Liver (tissue), 9 donors: ENCODE measurements around the gene ANAPC16. TPM values are rescaled to one million over a fixed set of nuclear protein-coding genes. Genes with fewer than 3 reads are reported as not detected.

ENCODE experiments used
- DNase-seq: peaks from one replicate; pipeline ENCODE4 v3.0.0-alpha.2; 2017; ENCODE audit warnings: low spot score
- H3K27ac ChIP-seq, 2 donors: one replicate each; pipeline ENCODE4 v1.7.0; 2013; ENCODE audit warnings: inconsistent platforms in 2 of 2, low read length in 2 of 2, control low read depth in 1 of 2, low read depth in 1 of 2, mild to moderate bottlenecking in 1 of 2
- H3K27me3 ChIP-seq, 4 donors: one replicate each; pipeline versions ENCODE4 v1.6.1 to v1.7.0; 2013; ENCODE audit warnings: low read length in 3 of 4, inconsistent platforms in 1 of 4, mild to moderate bottlenecking in 1 of 4, moderate library complexity in 1 of 4; ENCODE audit not compliant: control insufficient read depth in 4 of 4, insufficient read depth in 4 of 4
- H3K36me3 ChIP-seq, 4 donors: one replicate each; pipeline versions ENCODE4 v1.6.1 to v1.7.0; 2013; ENCODE audit warnings: low read length in 3 of 4, mild to moderate bottlenecking in 3 of 4, low read depth in 1 of 4, moderate library complexity in 1 of 4; ENCODE audit not compliant: control insufficient read depth in 4 of 4, insufficient read depth in 3 of 4
- H3K4me1 ChIP-seq, 4 donors: one replicate each; pipeline versions ENCODE4 v1.6.1 to v1.7.0; 2013; ENCODE audit warnings: low read length in 3 of 4, mild to moderate bottlenecking in 3 of 4, moderate library complexity in 1 of 4; ENCODE audit not compliant: control insufficient read depth in 4 of 4, insufficient read depth in 4 of 4
- H3K4me3 ChIP-seq, 3 donors: one replicate each; pipeline versions ENCODE4 v1.6.1 to v1.7.0; 2013; ENCODE audit warnings: low read length in 3 of 3, control low read depth in 1 of 3, low read depth in 1 of 3, mild to moderate bottlenecking in 1 of 3
- H3K9ac ChIP-seq, 2 donors: one replicate each; pipeline ENCODE4 v1.7.0; 2013; ENCODE audit warnings: low read length in 2 of 2, mild to moderate bottlenecking in 2 of 2, moderate library complexity in 2 of 2, control low read depth in 1 of 2, low read depth in 1 of 2
- H3K9me3 ChIP-seq, 4 donors: one replicate each; pipeline versions ENCODE4 v1.6.1 to v1.7.0; 2013; ENCODE audit warnings: low read length in 3 of 4; ENCODE audit not compliant: control insufficient read depth in 4 of 4
- ATF3 ChIP-seq: IDR thresholded peaks from 2 replicates; pipeline ENCODE4 v1.6.1; 2016; ENCODE audit warnings: antibody characterized with exemption
- EGR1 ChIP-seq, 2 donors: IDR thresholded peaks; 2 replicates each; pipeline ENCODE4 v1.6.1; 2016 to 2018; ENCODE audit warnings: antibody characterized with exemption in 2 of 2, low read depth in 2 of 2
- FOXA1 ChIP-seq: IDR thresholded peaks from 2 replicates; pipeline ENCODE4 v1.6.1; 2016; ENCODE audit warnings: antibody characterized with exemption
- FOXA2 ChIP-seq: IDR thresholded peaks from 2 replicates; pipeline ENCODE4 v1.6.1; 2016; ENCODE audit warnings: antibody characterized with exemption
- GABPA ChIP-seq, 2 donors: IDR thresholded peaks in 1 of 2; conservative IDR thresholded peaks in 1 of 2; 2 replicates each; pipeline ENCODE4 v1.6.1; 2016; ENCODE audit warnings: antibody characterized with exemption in 2 of 2, mild to moderate bottlenecking in 1 of 2, moderate library complexity in 1 of 2
- HNF4A ChIP-seq, 2 donors: conservative IDR thresholded peaks; 2 replicates each; pipeline ENCODE4 v1.6.1; 2016; ENCODE audit warnings: antibody characterized with exemption in 2 of 2, mild to moderate bottlenecking in 2 of 2
- HNF4G ChIP-seq: IDR thresholded peaks from 2 replicates; pipeline ENCODE4 v1.6.1; 2016; ENCODE audit warnings: antibody characterized with exemption
- JUND ChIP-seq, 2 donors: IDR thresholded peaks; 2 replicates each; pipeline ENCODE4 v1.6.1; 2016; ENCODE audit warnings: antibody characterized with exemption in 2 of 2
- MAX ChIP-seq: IDR thresholded peaks from 2 replicates; pipeline ENCODE4 v1.6.1; 2016; ENCODE audit warnings: antibody characterized with exemption
- NR2F2 ChIP-seq: IDR thresholded peaks from 2 replicates; pipeline ENCODE4 v1.6.1; 2016; ENCODE audit warnings: antibody characterized with exemption
- RAD21 ChIP-seq, 2 donors: IDR thresholded peaks; 2 replicates each; pipeline ENCODE4 v1.6.1; 2016; ENCODE audit warnings: antibody characterized with exemption in 2 of 2, mild to moderate bottlenecking in 2 of 2
- REST ChIP-seq: IDR thresholded peaks from 2 replicates; pipeline ENCODE4 v1.6.1; 2016; ENCODE audit warnings: antibody characterized with exemption, mild to moderate bottlenecking
- RXRA ChIP-seq, 2 donors: IDR thresholded peaks; 2 replicates each; pipeline ENCODE4 v1.6.1; 2017 to 2018; ENCODE audit warnings: antibody characterized with exemption in 2 of 2, mild to moderate bottlenecking in 1 of 2
- SP1 ChIP-seq: IDR thresholded peaks from 2 replicates; pipeline ENCODE4 v1.6.1; 2018; ENCODE audit warnings: antibody characterized with exemption, mild to moderate bottlenecking
- TAF1 ChIP-seq: conservative IDR thresholded peaks from 2 replicates; pipeline ENCODE4 v1.6.1; 2016; ENCODE audit warnings: antibody characterized with exemption, mild to moderate bottlenecking
- YY1 ChIP-seq: IDR thresholded peaks from 2 replicates; pipeline ENCODE4 v1.6.1; 2016; ENCODE audit warnings: antibody characterized with exemption, mild to moderate bottlenecking
- WGBS: extraction: QIAGEN DNeasy Blood & Tissue Kit; methylation state at CpG from one replicate; pipeline ENCODE4 v1.1.7; 2013; 5-methylcytosine and 5-hydroxymethylcytosine counted together
- polyA plus RNA-seq, 2 donors: library from polyadenylated mRNA; stranded (reverse) in 1 of 2; unstranded in 1 of 2; fragments of 200-250 nt in 1 of 2; fragments of >200 nt in 1 of 2; fragmentation: Nextera tagmentation in 1 of 2; extraction: Ambion mirVana in 1 of 2; gene quantifications; one replicate each; pipeline versions ENCODE4 v1.2.1 to v1.2.3, GENCODE V29; 2013 to 2015
- total RNA-seq, 2 donors: library from RNA; depleted of rRNA; stranded (reverse); fragments of >200 nt; gene quantifications; one replicate each; pipeline ENCODE4 v1.2.3, GENCODE V29; 2014
- donor health status: healthy.
- donor health status: healthy.
- donor health status: healthy.
- donor health status: healthy.
- donor health status: healthy.

ANAPC16 gene
- total and polyA plus RNA-seq, 4 donors: 36.8 to 96.3 (median 55.6) TPM

- 98% methylated on average over 3 of the region's 3 CpGs for WGBS
- no peak overlapping the region for H3K4me3 ChIP-seq
- TF ChIP-seq FOXA1: no peak
- TF ChIP-seq HNF4G: no peak
- TF ChIP-seq HNF4A (conservative IDR thresholded peaks at IDR 0.05): no peak
- no peak for TF ChIP-seq EGR1 (IDR thresholded peaks at IDR 0.05; ENCODE audit: low read depth in 2 of 2)
- TF ChIP-seq REST: no peak
- no peak for TF ChIP-seq RXRA (IDR thresholded peaks at IDR 0.05)
- TF ChIP-seq MAX: no peak
- no peak for TF ChIP-seq RAD21 (IDR thresholded peaks at IDR 0.05)
- no peak for TF ChIP-seq JUND (IDR thresholded peaks at IDR 0.05)
- no peak for TF ChIP-seq YY1
- TF ChIP-seq FOXA2: no peak
- TF ChIP-seq SP1: no peak
- no peak for TF ChIP-seq NR2F2
- no peak for TF ChIP-seq ATF3
- no peaks in the 10 kb centered on the region for H3K27me3 ChIP-seq
- H3K9me3 ChIP-seq: no peaks in the 10 kb centered on the region
- H3K36me3 ChIP-seq: peaks cover 10 to 17% (median 14%) of the 10 kb centered on the region in 4 donors
- no peak for DNase-seq
- H3K4me1 ChIP-seq: no peaks in the 10 kb centered on the region
- no peak overlapping the region for H3K27ac ChIP-seq
- no peak overlapping the region for H3K9ac ChIP-seq
Measured at GRCh38 chr10:72200883-72201282, 14.9 kb upstream of the ANAPC16 start.

- H3K4me1 ChIP-seq: no peaks in the 10 kb centered on the region
- TF ChIP-seq HNF4G (no peak), MAX (no peak), HNF4A (conservative IDR thresholded peaks at IDR 0.05) (no peak), NR2F2 (no peak), RAD21 (IDR thresholded peaks at IDR 0.05) (no peak), FOXA1 (no peak), ATF3 (no peak), EGR1 (IDR thresholded peaks at IDR 0.05; ENCODE audit: low read depth in 2 of 2) (no peak), SP1 (no peak), GABPA (IDR thresholded peaks at IDR 0.05 in 1 of 2, conservative IDR thresholded peaks at IDR 0.05 in 1 of 2) (no peak), TAF1 (no peak), FOXA2 (no peak)
- no peaks in the 10 kb centered on the region for H3K9me3 ChIP-seq
- no peaks in the 10 kb centered on the region for H3K27me3 ChIP-seq
- H3K27ac ChIP-seq: no peak overlapping the region
- no peak overlapping the region for H3K4me3 ChIP-seq
- WGBS: 95% methylated on average over 5 of the region's 5 CpGs
- H3K9ac ChIP-seq: no peak overlapping the region
- DNase-seq: no peak
- H3K36me3 ChIP-seq: peaks cover 7 to 14% (median 11%) of the 10 kb centered on the region in 4 donors
Measured at GRCh38 chr10:72201293-72201692, 14.5 kb upstream of the ANAPC16 start.
